22Rv1 (cell line): ENCODE results near the gene PLCD3.

Source experiments
- H3K27ac ChIP-seq: fragments of 450-650 bp; 2 replicates; pipeline ENCODE4 v1.5.1; 2017
- ZFX ChIP-seq: fragments of 450-650 bp; IDR thresholded peaks from 2 replicates; pipeline ENCODE4 v1.6.1; 2017; ENCODE audit warnings: antibody characterized with exemption, borderline replicate concordance
- TF ChIP-seq, protein P1 (sequence below): fragments of 450-650 bp; IDR thresholded peaks from 2 replicates; pipeline ENCODE4 v1.5.1; 2017; ENCODE audit warnings: mild to moderate bottlenecking

Gene PLCD3, protein sequence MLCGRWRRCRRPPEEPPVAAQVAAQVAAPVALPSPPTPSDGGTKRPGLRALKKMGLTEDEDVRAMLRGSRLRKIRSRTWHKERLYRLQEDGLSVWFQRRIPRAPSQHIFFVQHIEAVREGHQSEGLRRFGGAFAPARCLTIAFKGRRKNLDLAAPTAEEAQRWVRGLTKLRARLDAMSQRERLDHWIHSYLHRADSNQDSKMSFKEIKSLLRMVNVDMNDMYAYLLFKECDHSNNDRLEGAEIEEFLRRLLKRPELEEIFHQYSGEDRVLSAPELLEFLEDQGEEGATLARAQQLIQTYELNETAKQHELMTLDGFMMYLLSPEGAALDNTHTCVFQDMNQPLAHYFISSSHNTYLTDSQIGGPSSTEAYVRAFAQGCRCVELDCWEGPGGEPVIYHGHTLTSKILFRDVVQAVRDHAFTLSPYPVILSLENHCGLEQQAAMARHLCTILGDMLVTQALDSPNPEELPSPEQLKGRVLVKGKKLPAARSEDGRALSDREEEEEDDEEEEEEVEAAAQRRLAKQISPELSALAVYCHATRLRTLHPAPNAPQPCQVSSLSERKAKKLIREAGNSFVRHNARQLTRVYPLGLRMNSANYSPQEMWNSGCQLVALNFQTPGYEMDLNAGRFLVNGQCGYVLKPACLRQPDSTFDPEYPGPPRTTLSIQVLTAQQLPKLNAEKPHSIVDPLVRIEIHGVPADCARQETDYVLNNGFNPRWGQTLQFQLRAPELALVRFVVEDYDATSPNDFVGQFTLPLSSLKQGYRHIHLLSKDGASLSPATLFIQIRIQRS

DNA sequence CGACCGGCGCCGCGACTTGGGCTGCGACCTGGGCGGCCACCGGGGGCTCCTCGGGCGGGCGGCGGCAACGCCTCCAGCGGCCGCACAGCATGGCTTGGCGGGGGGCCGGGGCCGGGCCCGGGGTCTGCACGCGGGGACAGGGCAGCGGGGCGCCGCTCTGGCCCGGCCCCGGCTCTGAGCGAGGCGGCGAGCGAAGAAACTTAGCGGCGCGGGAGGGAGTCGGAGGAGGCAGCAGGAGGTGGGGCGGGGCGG is at the start of gene PLCD3:
Gene PLCD3 (minus strand): TSS at position 196 of the 252 bp plus-strand sequence. CDS start 105 bp downstream, at position 91.
- no peak for TF ChIP-seq ZFX
- TF ChIP-seq, protein P1, sequence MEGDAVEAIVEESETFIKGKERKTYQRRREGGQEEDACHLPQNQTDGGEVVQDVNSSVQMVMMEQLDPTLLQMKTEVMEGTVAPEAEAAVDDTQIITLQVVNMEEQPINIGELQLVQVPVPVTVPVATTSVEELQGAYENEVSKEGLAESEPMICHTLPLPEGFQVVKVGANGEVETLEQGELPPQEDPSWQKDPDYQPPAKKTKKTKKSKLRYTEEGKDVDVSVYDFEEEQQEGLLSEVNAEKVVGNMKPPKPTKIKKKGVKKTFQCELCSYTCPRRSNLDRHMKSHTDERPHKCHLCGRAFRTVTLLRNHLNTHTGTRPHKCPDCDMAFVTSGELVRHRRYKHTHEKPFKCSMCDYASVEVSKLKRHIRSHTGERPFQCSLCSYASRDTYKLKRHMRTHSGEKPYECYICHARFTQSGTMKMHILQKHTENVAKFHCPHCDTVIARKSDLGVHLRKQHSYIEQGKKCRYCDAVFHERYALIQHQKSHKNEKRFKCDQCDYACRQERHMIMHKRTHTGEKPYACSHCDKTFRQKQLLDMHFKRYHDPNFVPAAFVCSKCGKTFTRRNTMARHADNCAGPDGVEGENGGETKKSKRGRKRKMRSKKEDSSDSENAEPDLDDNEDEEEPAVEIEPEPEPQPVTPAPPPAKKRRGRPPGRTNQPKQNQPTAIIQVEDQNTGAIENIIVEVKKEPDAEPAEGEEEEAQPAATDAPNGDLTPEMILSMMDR, result no peak

DNA sequence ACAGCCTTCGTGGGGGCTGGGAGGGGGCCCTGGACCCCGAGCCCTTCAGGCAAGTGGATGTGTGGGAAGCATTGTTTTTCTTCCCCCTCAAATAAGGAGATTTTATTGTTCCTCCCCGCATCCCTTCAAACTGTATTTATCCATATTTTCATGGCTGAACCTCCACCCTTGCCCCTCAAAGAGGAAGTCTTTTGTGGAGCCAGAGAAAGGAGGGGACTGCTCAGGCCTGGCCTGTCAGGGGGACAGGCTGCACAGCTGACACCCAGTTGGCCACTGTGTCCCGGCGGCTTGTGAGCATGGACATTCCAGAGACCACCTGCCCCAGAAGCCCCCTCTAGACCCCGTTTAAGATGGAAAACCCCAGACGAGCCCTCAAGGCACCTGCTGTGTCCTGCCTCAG is 45.2 kb upstream of the PLCD3 start:
- H3K27ac ChIP-seq, result no peak overlapping the region
- TF ChIP-seq, protein P1, result no peak
- TF ChIP-seq ZFX, result no peak

More for the DNA sequence above, at the start of gene PLCD3:
- peak within 1 kb of the TSS; percentile 56 for H3K27ac ChIP-seq

DNA sequence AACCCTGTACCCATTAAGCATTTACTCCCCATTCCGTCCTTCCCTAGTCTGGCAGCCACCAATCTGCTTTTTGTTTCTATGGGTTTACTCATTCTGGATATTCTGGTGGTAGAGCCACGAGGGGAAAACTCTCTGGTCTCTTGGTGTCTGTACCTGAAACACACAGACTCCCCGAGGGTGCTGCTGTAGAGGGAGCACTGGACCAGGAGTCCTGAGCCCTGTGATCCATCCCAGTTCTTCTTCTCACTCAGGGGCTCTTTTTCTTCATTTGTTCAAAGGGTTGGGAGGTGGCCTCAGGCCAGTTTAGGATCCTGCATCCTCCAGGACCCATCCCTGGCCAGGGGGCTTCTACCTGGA is 43.4 kb upstream of the PLCD3 start:
- no peak overlapping the region for H3K27ac ChIP-seq
- TF ChIP-seq ZFX, result no peak
- TF ChIP-seq, protein P1, result no peak

DNA sequence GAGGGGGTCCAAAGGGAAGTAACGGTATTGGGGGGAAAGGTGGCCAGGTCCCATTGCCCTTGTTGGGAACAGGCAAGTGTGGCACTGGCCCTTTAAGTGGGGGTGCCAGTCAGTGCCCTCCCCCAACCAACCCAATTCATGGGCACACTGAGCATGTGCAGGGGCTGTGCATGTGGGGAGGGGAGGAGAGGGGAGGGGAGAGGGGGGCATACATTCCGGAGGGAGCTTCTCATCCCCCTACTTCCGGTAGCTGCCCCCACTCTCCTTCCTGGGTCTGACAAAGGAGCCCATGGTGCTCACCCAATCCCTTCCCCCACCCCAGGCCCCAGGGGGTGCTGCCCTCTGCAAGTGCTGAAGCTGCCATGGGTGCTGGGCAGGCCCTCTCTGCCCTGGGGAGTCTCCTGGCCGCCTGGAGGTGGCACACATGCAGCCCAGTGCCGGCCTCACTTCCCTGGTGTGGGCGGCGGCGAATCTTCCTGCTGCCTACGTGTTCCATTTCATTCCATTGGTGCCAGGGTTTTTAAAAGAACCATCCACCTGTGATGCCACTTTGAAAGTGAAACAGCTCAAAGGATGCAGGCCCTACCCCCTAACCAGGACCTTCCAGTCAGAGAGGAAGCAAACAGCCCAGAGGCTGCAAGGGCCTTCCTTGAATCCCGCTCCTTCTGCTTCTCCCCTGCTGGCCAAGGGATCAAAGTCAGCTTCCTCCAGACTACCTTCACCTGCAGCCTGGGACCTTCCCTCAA is 40.4 kb upstream of the PLCD3 start:
- TF ChIP-seq ZFX, result no peak
- TF ChIP-seq, protein P1, result no peak
- H3K27ac ChIP-seq, result no peak overlapping the region

DNA sequence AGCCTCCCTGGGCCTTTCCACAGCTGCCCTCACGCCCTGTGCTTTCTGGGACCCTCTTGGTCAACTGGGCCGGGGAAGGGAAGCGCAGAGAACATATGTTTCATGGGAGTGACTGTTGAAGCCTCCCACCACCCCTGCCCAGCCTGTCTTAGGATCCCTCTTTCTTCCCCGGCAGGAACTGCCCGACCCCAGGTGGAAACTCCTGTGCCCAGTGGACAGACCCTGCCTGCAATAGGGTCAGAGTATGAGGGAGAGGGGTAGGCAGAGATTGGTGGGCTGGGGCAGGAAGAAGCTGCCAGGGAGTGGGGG is 39.9 kb upstream of the PLCD3 start:
- H3K27ac ChIP-seq, result no peak overlapping the region
- TF ChIP-seq, protein P1, result no peak
- TF ChIP-seq ZFX, result no peak

DNA sequence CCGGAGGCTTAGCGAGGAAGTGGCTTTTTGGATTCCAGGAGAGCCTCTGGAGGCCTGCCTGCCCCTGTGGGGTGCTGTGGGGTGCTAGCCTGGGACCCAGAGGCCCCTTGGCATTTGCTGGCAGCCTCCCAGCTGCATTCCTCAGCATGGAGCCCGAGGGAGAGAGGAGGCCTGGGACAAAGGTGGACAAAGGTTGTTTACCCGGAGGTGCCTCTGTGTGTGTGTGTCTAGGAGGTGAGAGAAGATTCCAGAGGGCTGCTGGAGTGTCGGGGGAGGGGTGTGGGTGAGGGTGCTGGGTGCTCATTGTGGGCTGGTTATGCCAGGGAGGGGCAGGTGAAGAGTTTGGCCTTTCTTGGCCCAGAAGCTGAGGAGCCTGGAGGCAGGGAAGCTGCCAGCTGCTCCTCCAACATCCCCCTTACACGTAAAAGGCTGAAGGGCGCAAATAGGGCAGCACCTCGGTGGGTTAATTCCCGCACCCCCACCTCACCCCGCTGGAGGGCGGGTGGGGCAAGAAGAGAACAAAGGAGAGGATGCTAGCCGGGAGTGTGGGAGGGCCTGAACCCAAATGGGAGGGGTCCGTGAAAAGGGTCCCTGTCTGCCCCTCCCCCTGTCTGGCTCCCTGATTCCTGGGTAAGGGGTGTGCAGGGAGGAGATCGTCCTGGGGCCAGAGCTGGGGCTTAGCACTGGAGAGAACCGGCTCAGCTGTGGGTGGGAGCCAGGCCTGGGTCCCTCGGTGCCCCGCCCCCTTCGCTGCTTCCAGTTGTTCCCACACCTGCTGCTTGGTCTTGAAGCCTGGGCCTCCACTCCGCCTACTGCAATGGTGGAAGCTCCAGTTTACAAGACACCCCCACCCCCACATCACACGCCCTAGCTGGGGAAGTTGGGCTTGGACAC is 39.3 kb upstream of the PLCD3 start:
- H3K27ac ChIP-seq, result peak overlapping the region; percentile 26; the same call in 1 of the 2 replicates
- TF ChIP-seq, protein P1, result no peak
- no peak for TF ChIP-seq ZFX
